GM19238 (cell line): Measurements from ENCODE around the gene EMILIN2.

Experiments used
- DNase-seq: peaks from one replicate; pipeline ENCODE4 v3.0.0; 2011; ENCODE audit warnings: low spot score; ENCODE audit not compliant: insufficient read length

The EMILIN2 gene

GRCh38 chr18:2872095-2872494 lies 25.3 kb downstream of the EMILIN2 start:
- DNase-seq, result no peak

- no peak for DNase-seq
Measured at GRCh38 chr18:2874765-2875164, 28.0 kb downstream of the EMILIN2 start.

- no peak for DNase-seq
Measured at GRCh38 chr18:2878656-2879330, 32.0 kb downstream of the EMILIN2 start.

DNA sequence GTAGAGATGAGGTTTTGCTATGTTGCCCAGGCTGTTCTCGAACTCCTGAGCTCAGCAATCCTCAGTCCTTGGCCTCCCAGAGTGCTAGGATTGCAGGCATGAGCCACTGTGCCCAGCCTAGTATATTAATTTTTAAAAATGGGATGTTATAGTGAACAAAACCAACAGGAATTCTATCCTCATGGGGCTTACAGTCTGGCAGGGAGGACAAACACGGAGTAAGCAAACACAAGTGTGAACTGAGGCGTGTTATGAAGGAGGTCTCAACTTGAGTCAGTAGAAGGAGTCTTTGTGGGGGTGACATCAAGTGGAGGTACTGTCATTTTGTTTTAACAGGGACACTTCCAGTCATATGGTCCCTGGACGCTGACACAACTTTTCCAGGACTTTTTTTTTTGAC lies 33.1 kb downstream of the EMILIN2 start:
- no peak for DNase-seq

DNA sequence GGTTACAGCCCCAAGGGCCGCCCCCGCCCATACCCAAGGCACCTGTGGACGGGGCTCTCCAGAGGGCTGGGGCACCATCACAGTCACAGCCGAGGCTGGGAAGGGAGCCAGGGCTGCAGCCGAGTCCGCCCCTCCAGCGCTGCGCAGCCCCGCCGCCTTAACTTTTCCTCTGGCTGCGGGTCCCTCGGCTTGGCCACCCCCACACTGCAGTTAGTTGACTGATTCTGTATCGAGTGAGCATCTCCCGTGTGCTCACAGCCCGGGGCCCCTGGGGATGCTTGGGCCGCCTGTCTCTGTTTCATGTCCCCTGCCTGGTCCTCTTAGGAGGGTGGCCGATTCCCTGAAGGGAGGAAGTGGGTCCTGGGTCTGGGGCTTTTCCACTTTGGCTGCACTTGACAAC lies 33.7 kb downstream of the EMILIN2 start:
- no peak for DNase-seq

GRCh38 chr18:2881088-2881839 lies 34.5 kb downstream of the EMILIN2 start:
- DNase-seq, result no peak

DNA sequence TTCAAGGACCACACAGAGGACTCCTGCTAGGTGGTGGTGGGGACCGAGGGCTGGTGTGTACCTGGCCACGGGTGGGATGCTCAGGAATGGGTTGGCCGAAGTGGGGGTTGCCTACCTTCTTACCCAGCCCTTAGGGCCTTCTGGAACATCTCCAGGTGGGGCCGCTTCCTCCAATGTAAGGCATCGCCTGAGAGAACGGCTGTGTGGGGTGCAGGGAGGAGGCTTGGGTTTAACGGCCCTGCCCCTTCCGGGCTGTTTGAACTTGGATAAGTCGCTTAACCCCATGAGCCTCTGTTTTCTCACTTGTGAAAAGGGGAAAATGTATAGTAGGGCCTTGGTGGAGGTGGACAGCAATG lies 35.0 kb downstream of the EMILIN2 start:
- DNase-seq, result no peak

DNA sequence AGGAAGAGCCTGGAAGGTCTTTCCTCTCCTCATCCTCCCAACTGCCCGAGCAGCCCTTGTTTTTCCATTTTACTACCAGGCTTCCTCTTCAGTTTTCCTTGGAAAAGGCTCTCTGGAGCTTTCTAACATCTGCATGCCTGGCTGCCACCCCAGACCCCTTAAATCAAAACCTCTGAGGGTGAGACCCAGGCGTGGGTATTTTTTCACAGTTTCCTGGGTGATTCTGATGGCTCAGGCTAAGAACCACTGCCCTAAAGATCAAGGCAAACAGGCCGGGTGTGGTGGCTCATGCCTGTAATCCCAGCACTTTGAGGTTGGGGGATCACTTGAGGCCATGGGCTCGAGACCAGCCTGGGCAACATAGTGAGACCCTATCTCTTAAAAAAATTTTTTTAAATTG lies 35.4 kb downstream of the EMILIN2 start:
- DNase-seq, result no peak

GRCh38 chr18:2883076-2883735 lies 36.4 kb downstream of the EMILIN2 start:
- no peak for DNase-seq

DNA sequence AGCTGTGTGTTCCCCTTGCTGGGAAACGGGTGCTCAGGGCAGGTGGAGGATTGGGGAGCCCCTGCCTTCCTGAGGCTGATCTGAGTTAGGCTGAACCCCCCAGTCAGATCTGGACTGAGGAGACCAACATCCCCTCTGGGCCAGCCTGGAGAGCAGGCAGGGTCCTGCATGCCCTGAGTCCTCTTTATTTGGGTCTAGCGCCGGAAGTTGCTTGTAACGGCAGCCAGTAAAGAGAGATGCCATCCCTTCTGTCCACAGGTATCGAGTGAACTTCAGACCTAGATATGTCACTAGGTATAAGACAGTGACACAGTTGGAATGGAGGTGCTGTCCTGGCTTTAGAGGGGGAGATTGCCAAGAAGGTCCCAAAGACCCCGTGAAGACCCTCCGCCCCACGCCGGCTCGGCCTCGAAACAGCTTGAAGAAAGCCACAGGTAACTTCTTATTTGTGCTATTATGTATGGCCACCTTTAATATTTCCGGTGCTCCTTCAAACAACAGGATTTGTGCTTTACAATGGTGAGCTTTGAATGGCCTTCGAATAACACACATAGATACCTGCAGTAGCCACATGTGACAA lies 38.0 kb downstream of the EMILIN2 start:
- DNase-seq, result no peak

DNA sequence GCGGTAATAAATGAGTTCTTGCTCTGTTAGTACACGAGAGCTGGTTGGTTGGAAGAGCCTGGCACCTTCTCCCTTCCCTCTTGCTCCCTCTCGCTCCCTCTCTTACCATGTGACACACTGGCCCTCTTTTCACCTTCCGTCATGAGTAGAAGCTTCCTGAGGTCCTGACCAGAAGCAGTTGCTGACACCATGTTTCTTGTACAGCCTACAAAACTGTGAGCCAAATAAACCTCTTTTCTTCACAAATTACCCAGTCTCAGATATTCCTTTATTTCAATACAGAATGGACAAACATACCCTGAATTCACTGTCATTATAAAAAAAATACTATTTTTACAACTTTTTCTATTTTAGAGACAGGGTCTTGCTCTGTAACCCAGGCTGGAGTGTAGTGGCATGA lies 40.7 kb downstream of the EMILIN2 start:
- DNase-seq, result no peak

DNA sequence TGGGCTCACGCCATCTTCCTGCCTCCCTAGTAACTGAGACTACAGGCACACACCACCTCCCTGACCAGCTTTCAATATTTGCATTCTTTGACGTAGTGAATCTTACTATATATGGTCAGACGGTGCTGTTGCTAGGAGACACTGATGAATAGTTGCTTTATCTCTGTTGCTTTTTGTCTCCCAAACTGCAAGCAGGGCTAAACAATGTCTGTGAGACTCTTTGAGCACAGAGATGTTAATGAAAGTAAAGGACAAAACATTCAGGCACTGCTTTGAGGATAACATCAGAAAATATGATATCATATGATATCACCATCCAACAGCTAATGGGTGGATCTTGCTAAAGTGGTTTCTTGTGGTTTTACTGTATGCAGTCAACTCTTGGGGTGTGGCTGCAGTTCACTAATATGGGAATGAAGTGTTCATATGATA lies 43.0 kb downstream of the EMILIN2 start:
- DNase-seq, result no peak

DNA sequence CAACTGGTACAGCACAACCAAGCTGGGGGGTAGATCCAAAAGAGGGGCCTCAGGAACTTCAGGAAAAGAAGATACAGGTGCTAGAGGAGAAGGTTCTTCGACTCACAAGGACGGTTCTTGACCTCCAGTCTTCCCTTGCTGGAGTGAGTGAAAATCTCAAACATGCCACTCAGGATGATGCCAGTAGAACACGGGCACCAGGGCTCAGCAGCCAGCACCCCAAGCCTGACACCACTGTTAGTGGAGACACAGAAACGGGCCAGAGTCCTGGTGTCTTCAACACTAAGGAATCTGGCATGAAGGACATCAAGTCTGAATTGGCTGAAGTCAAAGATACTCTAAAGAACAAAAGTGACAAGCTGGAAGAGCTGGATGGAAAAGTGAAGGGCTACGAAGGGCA lies 43.8 kb downstream of the EMILIN2 start:
- DNase-seq, result no peak

- no peak for DNase-seq
Measured at GRCh38 chr18:2891526-2892431, 45.0 kb downstream of the EMILIN2 start.

DNA sequence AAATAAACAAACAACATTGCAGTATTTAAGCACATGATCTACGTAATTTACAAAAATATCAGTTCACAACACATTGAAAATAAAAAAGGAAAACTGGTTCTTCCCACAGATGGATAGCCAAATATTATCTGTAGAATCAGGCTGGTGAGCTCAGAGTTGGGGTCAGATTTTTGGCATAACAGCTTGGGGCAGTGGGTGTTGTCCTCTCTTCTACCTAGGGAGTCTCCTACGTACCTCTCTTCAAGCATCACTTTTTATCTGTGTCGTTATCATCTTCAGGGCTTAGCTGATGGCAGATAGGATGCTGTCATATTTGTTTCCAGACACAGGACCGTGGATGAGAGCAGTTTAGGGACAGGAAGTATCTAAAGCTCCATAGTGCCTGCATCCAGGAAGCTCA lies 46.2 kb downstream of the EMILIN2 start:
- DNase-seq, result no peak

DNA sequence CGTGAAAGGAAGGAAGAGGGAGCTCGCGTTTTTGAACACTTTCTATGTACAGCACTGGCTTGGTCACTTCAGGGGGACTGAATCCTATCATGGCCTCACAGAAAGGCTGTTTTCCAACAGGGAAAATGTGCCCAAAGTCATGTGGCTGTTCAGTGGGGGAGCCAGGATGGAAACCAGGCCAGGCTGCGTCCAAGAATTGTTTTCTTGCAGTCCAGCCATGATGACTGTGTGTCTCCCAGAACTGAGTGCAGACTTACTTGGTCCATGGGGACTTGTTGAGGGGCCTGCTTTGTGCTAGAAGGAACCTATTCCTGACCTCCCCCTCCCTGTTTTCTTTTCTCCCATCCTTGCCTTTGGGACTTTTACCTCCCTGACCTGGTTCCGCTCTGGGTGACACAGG lies 46.9 kb downstream of the EMILIN2 start:
- no peak for DNase-seq

- no peak for DNase-seq
Measured at GRCh38 chr18:2894131-2894840, 47.5 kb downstream of the EMILIN2 start.

GRCh38 chr18:2894841-2895370 lies 48.1 kb downstream of the EMILIN2 start:
- DNase-seq, result no peak

DNA sequence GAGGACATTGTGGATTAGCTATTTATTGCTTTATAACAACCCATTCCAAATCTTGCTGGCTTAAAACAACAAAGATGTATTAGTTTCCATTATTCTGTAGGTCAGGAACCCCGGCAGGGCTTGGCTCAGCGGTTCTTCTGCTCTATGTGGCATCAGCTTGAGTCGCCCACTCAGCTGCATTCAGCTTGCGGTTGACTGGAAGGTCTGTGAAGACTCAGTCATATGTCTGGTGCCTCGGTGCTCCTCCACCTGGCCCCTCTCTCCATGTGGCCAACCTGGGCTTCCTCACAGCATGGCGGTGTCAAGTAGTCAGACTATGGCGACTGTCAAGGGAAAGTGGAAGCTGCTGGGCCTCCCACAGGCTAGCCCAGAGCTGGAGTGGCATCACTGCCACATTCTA lies 48.6 kb downstream of the EMILIN2 start:
- no peak for DNase-seq

- no peak for DNase-seq
Measured at GRCh38 chr18:2896990-2897389, 50.2 kb downstream of the EMILIN2 start.
